Middle frontal gyrus (tissue), 1 donor: Measurements from ENCODE around the gene RNASE11.
"Not testable (repeated sequence)": the region's sequence is repeated elsewhere in the genome, so short reads cannot be mapped to it uniquely, and the experiment has no call there.

ENCODE experiments used
- DNase-seq: peaks from one replicate; pipeline ENCODE4 v3.0.0-alpha.2; 2015; ENCODE audit warnings: low spot score; ENCODE audit errors: extremely low spot score

Gene RNASE11

GRCh38 chr14:20587489-20588154, at the start of gene RNASE11:
RNASE11 (minus strand) TSS chr14:20588001.
- DNase-seq = no peak

GRCh38 chr14:20632831-20633691, 45.3 kb upstream of the RNASE11 start:
- DNase-seq = no peak

GRCh38 chr14:20632448-20632830, 44.6 kb upstream of the RNASE11 start:
- no peak for DNase-seq

- DNase-seq = no peak
Observed at GRCh38 chr14:20631880-20632389, 44.1 kb upstream of the RNASE11 start.

GRCh38 chr14:20631023-20631879, 43.5 kb upstream of the RNASE11 start:
- DNase-seq = no peak

GRCh38 chr14:20630340-20631022, 42.7 kb upstream of the RNASE11 start:
- DNase-seq = no peak

- DNase-seq = no peak
Observed at GRCh38 chr14:20628063-20628854, 40.5 kb upstream of the RNASE11 start.

GRCh38 chr14:20627346-20628027, 39.7 kb upstream of the RNASE11 start:
- DNase-seq = no peak

GRCh38 chr14:20626274-20626673, 38.5 kb upstream of the RNASE11 start:
- DNase-seq = no peak

GRCh38 chr14:20624495-20625070, 36.8 kb upstream of the RNASE11 start:
- no peak for DNase-seq

- no peak for DNase-seq
Observed at GRCh38 chr14:20623798-20624197, 36.0 kb upstream of the RNASE11 start.

- DNase-seq = no peak
Observed at GRCh38 chr14:20622816-20623291, 35.1 kb upstream of the RNASE11 start.

- no peak for DNase-seq
Observed at GRCh38 chr14:20620798-20621478, 33.1 kb upstream of the RNASE11 start.

- not testable (repeated sequence) for DNase-seq
Observed at GRCh38 chr14:20619688-20620087, 31.9 kb upstream of the RNASE11 start.

GRCh38 chr14:20618271-20618749, 30.5 kb upstream of the RNASE11 start:
- no peak for DNase-seq

GRCh38 chr14:20617138-20618003, 29.6 kb upstream of the RNASE11 start:
- no peak for DNase-seq

- no peak for DNase-seq
Observed at GRCh38 chr14:20615996-20616395, 28.2 kb upstream of the RNASE11 start.
